Cardiac septum (tissue), 1 donor: ENCODE results near the gene GEMIN2. TPM values are rescaled to one million over a fixed set of nuclear protein-coding genes. Genes with fewer than 3 reads are reported as not detected.
"Not testable (repeated sequence)": the region's sequence is repeated elsewhere in the genome, so short reads cannot be mapped to it uniquely, and the experiment has no call there.

ENCODE experiments used
- DNase-seq: peaks from one replicate; pipeline ENCODE4 v3.0.0-alpha.2; 2020; ENCODE audit warnings: low spot score
- intact Hi-C: fragments of 100-400 bp; cut with DNase I; formaldehyde crosslinking; loops from one replicate; pipeline ENCODE4 v1.14.0; 2022
- total RNA-seq: library from RNA; stranded (reverse); fragmentation: NEBNext Ultra II Directional; extraction: Animal tissue kit (Norgen Biotek cat#: 25700); gene quantifications from one replicate; pipeline ENCODE4 v1.2.1, GENCODE V29; 2021
- donor health status: DM: no; HTN: no; CAD: no.

The GEMIN2 gene
- total RNA-seq, 1 donor from 2014 or later, result 7.4 TPM

DNA sequence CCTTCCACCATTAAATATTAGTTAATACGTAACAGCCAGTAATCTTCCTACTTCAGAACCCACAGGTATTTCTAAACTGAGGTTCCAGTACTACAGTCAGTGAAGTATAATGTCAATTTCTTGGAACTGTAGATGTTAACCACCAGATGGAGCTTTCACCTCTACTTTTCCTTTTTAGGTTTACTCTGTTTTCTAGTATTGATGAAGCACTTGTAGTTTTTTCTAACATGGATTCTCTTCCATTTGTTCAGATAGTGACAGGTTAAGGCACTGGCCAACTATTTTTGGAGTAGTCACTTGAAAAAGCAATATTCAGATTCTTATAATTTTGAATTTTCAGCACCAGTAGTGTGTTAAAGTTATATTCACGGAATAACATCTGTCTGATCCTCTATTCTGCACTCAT, 6.5 kb upstream of the GEMIN2 start:
- no peak for DNase-seq
- intact Hi-C loops, result loop anchor here (5.0 to 10.0 kb wide), 2 partner anchors 157 to 260 kb away; no protein-coding TSS in a partner anchor

DNA sequence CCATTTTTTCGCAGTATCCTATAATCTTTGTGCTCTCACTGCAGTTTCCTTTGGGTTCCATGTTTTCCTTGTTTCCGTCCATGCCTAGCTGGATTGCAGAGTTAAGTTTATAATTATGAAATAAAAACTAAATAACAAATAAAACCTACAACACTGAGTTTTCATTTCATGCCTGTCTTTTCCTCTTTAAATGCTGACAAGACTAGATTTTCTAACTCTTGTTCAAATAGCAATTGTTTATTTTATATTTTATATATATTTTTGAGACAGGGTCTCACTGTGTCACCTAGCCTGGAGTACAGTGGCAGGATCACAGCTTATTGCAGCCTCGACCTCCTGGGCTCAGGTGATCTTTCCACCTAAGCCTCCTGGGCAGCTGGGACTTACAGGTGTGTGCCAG, 5.3 kb upstream of the GEMIN2 start:
- DNase-seq, result no peak
- intact Hi-C loops, result loop anchor here (5.0 to 10.0 kb wide), 2 partner anchors 156 to 259 kb away; no protein-coding TSS in a partner anchor

DNA sequence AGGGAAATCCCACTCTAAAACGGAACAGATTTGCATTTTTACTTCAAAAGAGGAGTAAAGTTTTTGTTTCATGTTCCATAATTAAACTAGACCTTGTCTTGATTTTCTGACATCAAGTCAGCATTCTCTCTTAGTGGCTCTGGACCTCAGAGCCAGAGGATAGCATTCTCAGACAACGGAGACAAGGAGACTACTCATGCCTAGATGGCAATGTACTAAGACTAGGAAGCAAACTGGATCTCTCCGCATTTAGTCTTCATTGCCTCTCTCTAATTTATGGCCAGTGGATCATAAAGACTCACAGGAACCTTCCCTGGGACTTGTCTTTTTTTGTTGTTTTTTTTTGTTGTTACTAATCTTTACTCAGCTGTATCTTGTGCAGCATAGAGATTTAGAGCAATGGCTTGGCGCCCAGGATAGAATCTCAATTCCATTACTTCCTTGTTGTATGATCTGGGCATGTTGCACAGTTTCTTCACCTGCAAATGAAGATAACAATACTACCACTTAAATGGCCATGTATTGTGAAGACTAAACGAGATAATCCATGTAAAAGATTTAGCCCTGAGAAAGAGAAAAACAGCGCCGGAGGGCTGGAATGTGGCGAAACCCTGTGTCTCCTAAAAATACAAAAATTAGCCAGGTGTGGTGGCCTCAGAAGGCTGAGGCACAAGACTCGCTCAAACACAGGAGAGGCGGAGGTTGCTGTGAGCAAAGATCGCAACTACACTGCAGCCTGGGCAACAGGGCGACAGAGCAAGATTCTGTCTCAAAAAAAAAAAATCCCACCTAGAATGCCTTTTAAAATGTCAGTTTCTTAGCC, 4.0 kb upstream of the GEMIN2 start:
- intact Hi-C loops, result loop anchor here (5.0 to 10.0 kb wide), 2 partner anchors 155 to 257 kb away; no protein-coding TSS in a partner anchor

DNA sequence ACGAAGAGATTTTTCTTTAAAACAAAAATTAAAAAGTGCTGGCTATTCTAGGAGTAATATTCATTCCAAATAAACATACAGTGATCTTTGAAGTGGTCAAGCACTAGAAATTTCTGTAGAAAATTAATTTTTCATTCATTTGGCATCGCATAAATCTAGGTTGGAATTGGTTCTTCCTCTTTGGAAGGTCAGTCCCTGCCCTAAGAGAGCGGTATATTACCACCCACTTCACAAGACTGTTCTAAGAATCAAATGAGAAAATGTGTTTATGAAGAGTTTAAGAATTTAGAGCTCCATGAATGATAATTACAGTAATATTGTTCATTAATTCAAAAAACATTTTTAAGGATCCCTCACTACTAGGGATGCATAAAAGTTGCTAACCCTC, 444 bp upstream of the GEMIN2 start:
- DNase-seq, result no peak
- intact Hi-C loops, result no loop called here

More for the DNA sequence above, 4.0 kb upstream of the GEMIN2 start:
- DNase-seq, result no peak

DNA sequence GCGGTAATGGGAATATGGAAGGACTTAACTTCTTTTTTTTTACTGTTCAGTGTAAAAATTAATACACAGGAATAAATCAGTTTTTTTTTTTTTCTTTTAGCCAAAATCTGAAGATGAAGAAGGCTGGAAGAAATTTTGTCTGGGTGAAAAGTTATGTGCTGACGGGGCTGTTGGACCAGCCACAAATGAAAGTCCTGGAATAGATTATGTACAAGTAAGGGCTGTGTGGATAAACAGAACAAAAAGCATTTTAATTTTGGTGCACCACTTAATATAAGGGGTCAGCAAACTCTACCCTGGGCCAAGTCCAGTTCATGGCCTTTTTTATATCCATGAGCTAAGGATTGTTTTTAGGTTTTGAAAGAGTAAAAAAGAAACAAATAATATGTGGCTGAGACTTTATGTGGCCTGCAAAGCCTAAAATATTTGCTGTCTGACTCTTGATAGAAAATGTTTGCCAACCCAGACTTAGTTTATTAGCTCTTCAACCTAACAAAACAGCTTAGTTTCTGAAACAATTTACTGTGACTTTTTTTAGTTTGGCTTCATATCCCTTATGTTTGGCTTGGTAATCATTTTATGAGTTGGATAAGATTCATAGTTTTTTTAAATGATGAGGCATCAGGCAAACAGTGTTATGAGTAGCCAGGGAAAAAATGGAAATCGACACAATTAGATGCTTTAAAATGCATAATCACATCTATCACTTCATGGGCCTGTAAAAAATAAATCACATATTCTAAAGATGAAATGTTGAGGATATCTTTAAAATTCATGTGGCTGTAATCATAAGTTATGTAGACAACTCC, 8.4 kb downstream of the GEMIN2 start:
- intact Hi-C loops, result no loop called here
- DNase-seq, result no peak

DNA sequence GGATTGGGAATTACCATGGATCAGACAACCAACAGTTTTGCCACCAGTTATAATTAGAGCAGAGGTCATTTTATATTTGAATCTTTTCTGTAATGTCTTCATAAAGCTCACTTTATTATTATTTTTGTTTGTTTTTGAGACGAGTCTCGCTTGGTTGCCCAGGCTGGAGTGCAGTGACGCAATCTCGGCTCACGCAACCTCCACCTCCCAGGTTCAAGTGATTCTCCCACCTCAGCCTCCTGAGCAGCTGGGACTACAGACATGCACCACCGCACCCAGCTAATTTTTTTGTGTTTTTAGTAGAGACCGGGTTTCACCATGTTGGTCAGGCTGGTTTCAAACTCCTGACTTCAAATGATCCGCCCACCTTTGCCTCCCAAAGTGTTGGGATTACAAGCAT, 23.7 kb downstream of the GEMIN2 start:
- DNase-seq, result not testable (repeated sequence)

DNA sequence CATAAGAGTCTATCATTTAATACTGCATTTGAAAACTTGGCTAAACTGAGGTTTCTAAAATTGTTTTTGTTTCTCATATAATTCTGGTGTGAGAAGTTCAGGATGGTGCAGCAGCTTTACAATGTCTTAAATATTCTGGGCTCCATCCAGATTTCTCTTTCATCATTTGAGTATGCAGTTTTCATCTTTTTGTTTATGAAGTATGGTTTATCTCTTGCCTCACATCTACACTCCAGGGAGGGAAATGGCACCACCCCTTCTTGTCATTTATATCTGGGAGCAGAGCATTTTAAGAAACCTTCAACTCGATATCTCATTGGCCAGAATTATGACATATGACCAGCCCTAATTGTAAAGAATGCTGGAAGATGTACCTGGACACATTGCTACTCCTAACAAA, 24.3 kb downstream of the GEMIN2 start:
- DNase-seq, result no peak
- intact Hi-C loops, result no loop called here

More for the DNA sequence above, 23.7 kb downstream of the GEMIN2 start:
- intact Hi-C loops, result not testable (repeated sequence)

DNA sequence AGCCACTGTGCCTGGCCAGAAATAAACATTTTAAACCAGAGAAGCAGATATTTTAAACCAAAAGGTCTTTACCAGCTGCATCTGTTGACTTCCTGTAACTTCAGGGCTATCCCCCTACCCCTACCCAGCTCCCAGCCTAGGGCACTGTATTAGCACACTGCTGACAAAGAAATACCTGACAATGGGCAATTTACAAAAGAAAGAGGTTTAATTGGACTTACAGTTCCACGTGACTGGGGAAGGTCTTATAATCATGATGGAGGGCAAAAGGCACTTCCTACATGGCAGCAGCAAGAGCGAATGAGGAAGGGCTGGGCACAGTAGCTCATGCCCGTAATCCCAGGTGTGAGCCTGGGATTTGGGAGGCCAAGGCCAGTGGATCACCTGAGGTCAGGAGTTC, 26.0 kb downstream of the GEMIN2 start:
- intact Hi-C loops, result no loop called here

DNA sequence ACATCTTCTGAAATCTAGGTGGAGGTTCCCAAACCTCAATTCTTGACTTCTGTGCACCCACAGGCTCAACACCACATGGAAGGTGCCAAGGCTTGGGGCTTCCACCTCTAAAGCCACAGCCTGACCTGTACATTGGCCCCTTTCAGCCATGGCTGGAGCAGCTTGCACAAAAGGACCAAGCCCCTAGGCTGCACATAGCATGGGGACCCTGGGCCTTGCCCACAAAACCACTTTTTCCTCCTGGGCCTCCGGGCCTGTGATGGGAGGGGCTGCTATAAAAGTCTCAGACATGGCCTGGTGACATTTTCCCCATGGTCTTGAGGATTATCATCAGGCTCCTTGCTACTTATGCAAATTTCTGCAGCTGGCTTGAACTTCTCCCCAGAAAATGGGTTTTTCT, 27.5 kb downstream of the GEMIN2 start:
- intact Hi-C loops, DNase-seq: not testable (repeated sequence)

More for the DNA sequence above, 26.0 kb downstream of the GEMIN2 start:
- DNase-seq, result no peak

DNA sequence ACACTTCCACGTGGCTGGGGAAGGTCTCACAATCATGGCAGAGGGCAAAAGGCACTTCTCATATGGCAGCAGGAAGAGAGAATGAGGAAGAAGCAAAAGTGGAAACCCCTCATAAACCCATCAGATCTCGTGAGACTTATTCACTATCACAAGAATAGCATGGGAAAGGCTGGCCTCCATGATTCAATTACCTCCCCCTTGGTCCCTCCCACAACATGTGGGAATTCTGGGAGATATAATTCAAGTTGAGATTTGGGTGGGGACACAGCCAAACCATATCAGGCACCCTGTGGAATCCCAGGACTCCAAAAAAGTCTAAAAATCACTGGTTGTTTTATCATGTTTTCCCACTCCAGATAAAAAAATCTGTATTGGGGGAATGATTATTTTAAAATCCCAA, 29.1 kb downstream of the GEMIN2 start:
- DNase-seq, intact Hi-C loops: not testable (repeated sequence)

DNA sequence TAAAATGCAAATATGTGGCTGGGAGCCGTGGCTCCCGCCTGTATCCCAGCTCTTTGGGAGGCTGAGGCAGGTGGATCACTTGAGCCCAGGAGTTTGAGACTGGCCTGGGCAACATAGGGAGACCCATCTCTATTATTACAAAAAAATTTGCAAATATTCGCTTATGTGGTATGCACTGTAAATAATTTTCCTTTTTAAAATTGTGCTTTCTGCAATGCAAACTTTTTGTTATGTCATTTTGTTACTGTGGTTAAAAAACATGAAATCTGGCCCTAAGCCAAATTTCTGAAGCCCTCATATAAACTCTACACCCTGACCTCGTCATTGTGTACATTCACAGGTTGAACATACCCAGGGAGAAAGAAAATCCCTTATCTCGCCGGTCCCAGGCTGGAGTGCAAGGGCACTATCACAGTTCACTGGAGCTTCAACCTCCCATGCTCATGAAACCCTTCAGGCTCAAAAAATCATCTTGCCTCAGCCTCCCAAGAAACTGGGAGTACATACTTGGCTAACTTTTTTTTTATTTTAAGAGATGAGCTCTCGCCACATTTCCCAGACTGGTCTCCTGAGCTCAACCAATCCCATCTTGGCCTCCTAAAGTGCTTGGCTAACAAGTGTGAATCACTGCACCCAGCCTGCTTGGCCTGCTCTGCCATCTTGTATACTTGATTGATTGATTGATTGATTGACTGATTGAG, 31.3 kb downstream of the GEMIN2 start:
- intact Hi-C loops, result no loop called here
- DNase-seq, result no peak

DNA sequence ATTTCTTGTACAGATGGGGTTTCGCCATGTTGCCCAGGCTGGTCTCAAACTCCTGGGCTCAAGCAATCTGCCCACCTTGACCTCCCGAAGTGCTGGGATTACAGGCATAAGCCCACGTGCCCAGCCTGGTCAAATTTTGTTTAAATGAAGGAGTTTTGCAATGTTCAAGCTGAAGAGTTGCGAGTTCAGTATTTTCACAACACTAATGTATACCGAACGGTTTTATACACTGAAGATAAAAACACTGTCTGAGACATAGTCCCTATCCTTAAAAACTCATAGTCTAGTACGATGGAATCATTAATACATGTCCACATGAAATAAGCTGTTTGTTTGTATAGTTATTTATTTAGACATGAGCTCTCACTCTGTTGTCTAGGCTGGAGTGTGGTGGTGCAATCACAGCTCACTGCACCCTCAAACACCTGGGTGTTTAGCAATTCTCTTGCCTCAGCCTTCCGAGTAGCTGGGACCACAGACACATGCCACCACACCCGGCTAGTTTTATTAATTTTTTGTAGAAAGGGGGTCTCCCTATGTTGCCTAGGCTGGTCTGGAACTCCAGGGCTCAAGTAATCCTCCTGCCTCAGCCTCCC, 40.6 kb downstream of the GEMIN2 start:
- no peak for DNase-seq
- intact Hi-C loops, result no loop called here

DNA sequence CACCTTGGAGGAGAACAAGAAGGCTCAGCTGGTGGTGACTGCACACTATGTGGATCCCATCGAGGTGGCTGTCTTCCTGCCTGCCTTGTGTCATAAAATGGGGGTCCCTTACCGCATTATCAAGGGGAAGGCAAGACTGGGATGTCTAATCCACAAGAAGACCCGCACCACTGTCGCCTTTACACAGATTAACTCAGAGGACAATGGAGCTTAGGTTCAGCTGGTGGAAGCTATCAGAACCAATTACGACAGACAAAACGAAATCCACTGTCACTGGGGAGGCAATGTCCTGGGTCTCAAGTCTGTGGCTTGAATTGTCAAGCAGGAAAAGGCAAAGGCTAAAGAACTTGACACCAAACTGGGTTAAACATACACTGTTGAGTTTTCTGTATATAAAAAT, 43.4 kb downstream of the GEMIN2 start:
- DNase-seq, result no peak
- intact Hi-C loops, result no loop called here

DNA sequence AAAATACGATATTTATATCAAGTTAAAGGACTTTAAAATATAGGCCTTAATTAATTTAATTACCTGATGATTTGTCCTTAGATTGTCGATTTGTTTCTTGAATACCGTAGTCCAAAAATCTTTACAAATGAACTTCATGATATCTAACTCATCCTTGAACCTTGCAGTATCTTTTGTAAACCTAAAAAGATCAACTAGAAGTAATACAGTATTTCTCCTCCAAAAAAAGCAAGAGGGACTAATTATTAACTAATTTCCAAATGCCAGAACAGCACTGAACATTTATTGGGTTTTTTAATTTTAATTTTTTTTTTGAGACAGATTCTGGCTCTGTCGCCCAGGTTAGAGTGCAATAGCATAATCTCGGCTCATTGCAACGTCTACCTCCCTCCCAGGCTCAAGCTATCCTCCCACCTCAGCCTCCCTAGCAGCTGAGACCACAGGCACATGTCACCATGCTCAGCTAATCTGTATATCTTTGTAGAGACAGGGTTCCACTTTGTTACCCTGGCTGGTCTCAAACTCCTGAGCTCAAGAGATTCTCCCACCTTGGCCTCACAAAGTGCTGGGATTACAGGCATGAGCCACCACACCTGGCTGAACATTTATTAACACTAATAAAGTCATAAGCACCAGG, 44.2 kb downstream of the GEMIN2 start:
- intact Hi-C loops, result no loop called here
- DNase-seq, result no peak

DNA sequence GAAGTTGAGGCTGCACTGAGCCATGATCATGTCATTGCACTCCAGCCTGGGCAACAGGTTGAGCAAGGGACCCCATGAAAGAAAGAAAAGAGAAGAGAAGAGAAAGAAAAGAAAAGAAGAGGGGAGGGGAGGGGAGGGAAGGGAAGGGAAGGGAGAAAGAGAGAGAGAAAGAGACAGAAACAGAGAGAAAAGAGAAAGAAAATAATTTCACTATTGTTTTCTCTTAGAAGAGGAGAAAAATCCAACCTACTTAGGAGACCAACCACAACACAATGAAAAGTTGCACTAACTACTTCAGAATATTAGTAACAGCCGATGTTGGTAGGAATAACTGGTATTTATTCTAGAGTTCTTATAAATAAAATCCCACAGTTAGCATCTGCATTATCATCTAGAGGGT, 46.4 kb downstream of the GEMIN2 start:
- intact Hi-C loops, result no loop called here
- no peak for DNase-seq

DNA sequence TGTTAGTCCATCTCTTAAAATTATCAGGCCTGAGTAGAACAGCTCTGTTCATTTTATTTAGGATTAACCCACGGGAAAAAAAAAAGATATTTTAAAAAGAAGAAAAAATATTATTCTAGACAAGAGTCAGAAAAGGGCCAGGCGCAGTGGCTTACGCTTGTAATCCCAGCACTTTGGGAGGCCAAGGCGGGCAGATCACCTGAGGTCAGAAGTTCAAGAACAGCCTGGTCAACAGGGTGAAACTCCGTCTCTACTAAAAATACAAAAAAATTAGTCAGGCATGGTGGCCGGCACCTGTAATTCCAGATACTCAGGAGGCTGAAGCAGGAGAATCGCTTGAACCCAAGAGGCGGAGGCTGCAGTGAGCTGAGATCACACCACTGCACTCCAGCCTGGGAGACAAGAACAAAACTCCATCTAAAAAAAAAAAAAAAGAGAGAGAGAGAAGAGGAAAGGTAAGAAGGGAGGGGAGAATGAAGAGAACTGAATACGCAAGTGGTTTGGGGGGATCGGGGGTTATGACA, 53.7 kb downstream of the GEMIN2 start:
- intact Hi-C loops, DNase-seq: not testable (repeated sequence)

DNA sequence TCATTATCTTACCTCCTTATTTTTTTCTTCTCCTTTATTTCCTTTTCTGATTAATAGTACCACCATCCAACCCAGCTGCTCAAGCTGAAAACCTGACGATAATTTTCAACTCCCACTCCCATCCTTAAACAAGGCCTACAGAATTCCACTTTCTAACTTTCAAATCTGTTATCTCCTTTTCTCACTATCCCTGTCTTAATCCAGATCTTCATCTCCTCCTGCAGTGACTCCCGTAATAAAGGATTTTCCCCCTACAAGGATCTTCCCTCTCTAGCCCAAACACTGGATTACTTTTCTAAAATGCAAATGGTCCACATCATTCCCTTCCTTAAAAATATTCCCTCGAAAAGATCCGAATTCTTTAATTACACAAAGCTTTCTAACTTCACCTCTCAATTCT, 54.5 kb downstream of the GEMIN2 start:
- no peak for DNase-seq
- intact Hi-C loops, result no loop called here

DNA sequence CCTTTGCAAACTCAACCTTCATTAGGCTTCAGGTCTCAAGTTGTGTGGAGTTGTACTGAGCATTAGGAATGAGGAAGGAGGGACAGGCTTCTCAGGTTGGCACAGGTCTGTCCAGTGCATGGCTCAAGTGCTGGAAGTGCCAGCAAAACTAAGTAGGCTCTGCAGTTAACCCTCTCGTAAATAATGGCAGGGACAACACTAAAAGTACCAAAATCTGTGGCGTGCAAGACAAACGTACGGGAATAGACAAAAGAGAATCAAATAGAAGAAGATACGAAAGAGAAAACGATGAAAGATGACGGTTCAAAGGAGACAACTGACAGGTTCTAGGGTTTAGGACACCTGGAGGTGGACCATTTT, 55.4 kb downstream of the GEMIN2 start:
- intact Hi-C loops, result no loop called here

DNA sequence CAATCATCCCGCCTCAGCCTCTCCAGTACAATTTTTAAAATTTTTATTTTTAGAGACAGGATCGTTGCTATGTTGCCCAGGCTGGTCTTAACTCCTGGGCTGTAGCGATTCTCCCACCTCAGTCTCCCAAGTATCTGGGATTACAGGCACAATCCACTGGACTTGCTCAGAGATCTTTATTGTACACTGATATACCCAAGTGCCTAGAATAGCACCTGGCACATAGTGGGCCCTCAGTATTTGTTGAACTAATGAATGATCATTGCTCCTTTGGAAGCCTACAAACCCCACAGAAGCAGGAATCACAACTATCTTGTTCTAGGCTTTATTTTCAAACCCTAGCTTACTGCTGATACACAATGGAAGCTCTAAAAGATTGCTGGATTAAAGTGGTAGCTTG, 59.1 kb downstream of the GEMIN2 start:
- no peak for DNase-seq
- intact Hi-C loops, result loop anchor here (5.0 kb wide), 1 partner anchor 71 kb away; the partner anchor contains the start of gene SEC23A

More for the DNA sequence above, 55.4 kb downstream of the GEMIN2 start:
- no peak for DNase-seq
